Thyroid gland (tissue), 4 donors: ENCODE data around the gene GRM7.

Experiments used
- POLR2A ChIP-seq, 2 donors: fragments of 450-650 bp; IDR thresholded peaks; one replicate each; pipeline ENCODE4 v1.6.1; 2017; ENCODE audit warnings: antibody characterized with exemption in 2 of 2, mild to moderate bottlenecking in 2 of 2, moderate library complexity in 1 of 2
- TF ChIP-seq, protein P1 (sequence below), 6 experiments: fragments of 200-600 bp in 3 of 6; fragments of 450-650 bp in 3 of 6; sonication (generic) in 3 of 6; IDR thresholded peaks; one replicate each; pipeline ENCODE4 v1.5.1; 2016 to 2019; ENCODE audit warnings: antibody characterized with exemption in 6 of 6, mild to moderate bottlenecking in 2 of 6, inconsistent platforms in 1 of 6, moderate library complexity in 1 of 6

DNA sequence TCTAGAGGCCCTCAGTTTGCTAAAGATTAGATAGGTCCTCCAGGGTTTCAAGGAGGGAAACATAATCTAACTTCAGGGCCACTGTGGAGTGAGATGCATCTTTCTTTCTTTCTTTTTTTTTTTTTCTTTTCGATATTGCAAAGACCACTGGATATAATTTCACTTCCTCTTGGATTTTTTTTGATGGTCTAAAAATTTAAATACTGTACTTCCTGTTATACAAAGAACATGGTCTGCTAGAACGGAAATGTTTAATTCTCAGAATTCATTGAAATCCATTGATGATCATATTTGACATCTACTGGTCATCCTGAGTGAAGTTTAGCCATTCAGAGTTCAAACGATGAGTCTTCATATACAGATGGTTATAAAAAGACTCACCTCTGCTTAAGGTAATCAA is 832.0 kb downstream of the GRM7 start:
- TF ChIP-seq, protein P1, sequence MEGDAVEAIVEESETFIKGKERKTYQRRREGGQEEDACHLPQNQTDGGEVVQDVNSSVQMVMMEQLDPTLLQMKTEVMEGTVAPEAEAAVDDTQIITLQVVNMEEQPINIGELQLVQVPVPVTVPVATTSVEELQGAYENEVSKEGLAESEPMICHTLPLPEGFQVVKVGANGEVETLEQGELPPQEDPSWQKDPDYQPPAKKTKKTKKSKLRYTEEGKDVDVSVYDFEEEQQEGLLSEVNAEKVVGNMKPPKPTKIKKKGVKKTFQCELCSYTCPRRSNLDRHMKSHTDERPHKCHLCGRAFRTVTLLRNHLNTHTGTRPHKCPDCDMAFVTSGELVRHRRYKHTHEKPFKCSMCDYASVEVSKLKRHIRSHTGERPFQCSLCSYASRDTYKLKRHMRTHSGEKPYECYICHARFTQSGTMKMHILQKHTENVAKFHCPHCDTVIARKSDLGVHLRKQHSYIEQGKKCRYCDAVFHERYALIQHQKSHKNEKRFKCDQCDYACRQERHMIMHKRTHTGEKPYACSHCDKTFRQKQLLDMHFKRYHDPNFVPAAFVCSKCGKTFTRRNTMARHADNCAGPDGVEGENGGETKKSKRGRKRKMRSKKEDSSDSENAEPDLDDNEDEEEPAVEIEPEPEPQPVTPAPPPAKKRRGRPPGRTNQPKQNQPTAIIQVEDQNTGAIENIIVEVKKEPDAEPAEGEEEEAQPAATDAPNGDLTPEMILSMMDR (IDR thresholded peaks at IDR 0.05), result no peak
- no peak for TF ChIP-seq POLR2A (IDR thresholded peaks at IDR 0.05)
